H9 (cell line): Measurements from ENCODE around the gene INPP4A. TPM values are rescaled to one million over a fixed set of nuclear protein-coding genes. Genes with fewer than 3 reads are reported as not detected.

Experiments used
- DNase-seq: peaks from one replicate; pipeline ENCODE4 v3.0.0-alpha.2; 2017
- H2AFZ ChIP-seq: one replicate; pipeline ENCODE4 v1.6.1; 2013; ENCODE audit warnings: mild to moderate bottlenecking, low read length, control low read depth, moderate library complexity
- H2AK5ac ChIP-seq: 2 replicates; pipeline ENCODE4 v1.6.1; 2013; ENCODE audit warnings: low read length, control low read depth, mixed read lengths; ENCODE audit not compliant: insufficient read length
- H2BK120ac ChIP-seq: one replicate; pipeline ENCODE4 v1.6.1; 2013; ENCODE audit warnings: low read depth, mild to moderate bottlenecking, low read length, control low read depth, inconsistent platforms; ENCODE audit not compliant: poor library complexity, severe bottlenecking
- H2BK12ac ChIP-seq: 2 replicates; pipeline ENCODE4 v1.6.1; 2013; ENCODE audit warnings: low read length, control low read depth, mixed read lengths, low read depth; ENCODE audit not compliant: insufficient read length
- H2BK15ac ChIP-seq: 2 replicates; pipeline ENCODE4 v1.6.1; 2013; ENCODE audit warnings: low read depth, low read length, control low read depth
- H2BK20ac ChIP-seq: one replicate; pipeline ENCODE4 v1.6.1; 2013; ENCODE audit warnings: low read depth, mild to moderate bottlenecking, low read length, control low read depth, inconsistent platforms; ENCODE audit not compliant: poor library complexity, severe bottlenecking
- H2BK5ac ChIP-seq: 2 replicates; pipeline ENCODE4 v1.6.1; 2013; ENCODE audit warnings: low read length, control low read depth, mixed read lengths; ENCODE audit not compliant: insufficient read length
- H3K14ac ChIP-seq: 2 replicates; pipeline ENCODE4 v1.6.1; 2013; ENCODE audit warnings: low read length, control low read depth; ENCODE audit not compliant: insufficient read depth
- H3K18ac ChIP-seq: 2 replicates; pipeline ENCODE4 v1.6.1; 2013; ENCODE audit warnings: low read depth, mild to moderate bottlenecking, mixed read lengths, low read length, control low read depth; ENCODE audit not compliant: insufficient read length
- H3K23ac ChIP-seq: 2 replicates; pipeline ENCODE4 v1.6.1; 2013; ENCODE audit warnings: low read length, control low read depth, mixed read lengths, low read depth; ENCODE audit not compliant: insufficient read length
- H3K23me2 ChIP-seq: 2 replicates; pipeline ENCODE4 v1.6.1; 2013; ENCODE audit warnings: low read depth, mild to moderate bottlenecking, mixed read lengths, low read length, control low read depth; ENCODE audit not compliant: insufficient read length, poor library complexity, severe bottlenecking
- H3K27ac ChIP-seq: 2 replicates; pipeline ENCODE4 v1.5.1; 2013; ENCODE audit warnings: low read length, control low read depth, mixed read lengths, low read depth; ENCODE audit not compliant: insufficient read length
- H3K27me3 ChIP-seq: 2 replicates; pipeline ENCODE4 v1.6.1; 2013; ENCODE audit warnings: low read length, control low read depth, inconsistent platforms; ENCODE audit not compliant: insufficient read depth
- H3K4ac ChIP-seq: 2 replicates; pipeline ENCODE4 v1.6.1; 2013; ENCODE audit warnings: low read depth, mild to moderate bottlenecking, control low read depth, inconsistent platforms, low read length, moderate library complexity
- H3K4me1 ChIP-seq: 2 replicates; pipeline ENCODE4 v1.6.1; 2013; ENCODE audit warnings: low read length, control low read depth, inconsistent platforms; ENCODE audit not compliant: insufficient read depth
- H3K4me2 ChIP-seq: 2 replicates; pipeline ENCODE4 v1.6.1; 2013; ENCODE audit warnings: low read length, control low read depth, mixed read lengths; ENCODE audit not compliant: insufficient read length, insufficient read depth
- H3K56ac ChIP-seq: 2 replicates; pipeline ENCODE4 v1.6.1; 2013; ENCODE audit warnings: low read depth, mild to moderate bottlenecking, mixed read lengths, low read length, control low read depth; ENCODE audit not compliant: insufficient read length
- H3K79me1 ChIP-seq: 2 replicates; pipeline ENCODE4 v1.6.1; 2013; ENCODE audit warnings: low read depth, mild to moderate bottlenecking, moderate library complexity, low read length, control low read depth, inconsistent platforms; ENCODE audit not compliant: insufficient read depth, poor library complexity, severe bottlenecking
- H3K79me2 ChIP-seq: 2 replicates; pipeline ENCODE4 v1.6.1; 2013; ENCODE audit warnings: low read length, control low read depth, inconsistent platforms; ENCODE audit not compliant: insufficient read depth
- H3K9ac ChIP-seq: 2 replicates; pipeline ENCODE4 v1.6.1; 2013; ENCODE audit warnings: low read length, control low read depth, mixed read lengths; ENCODE audit not compliant: insufficient read length; ENCODE audit errors: extremely low read depth
- H3K9me3 ChIP-seq: one replicate; pipeline ENCODE4 v1.6.1; 2013; ENCODE audit warnings: low read depth, low read length, inconsistent platforms; ENCODE audit not compliant: control insufficient read depth
- H3T11ph ChIP-seq: one replicate; pipeline ENCODE4 v1.6.1; 2013; ENCODE audit warnings: mild to moderate bottlenecking, low read length, control low read depth, inconsistent platforms
- H4K20me1 ChIP-seq: one replicate; pipeline ENCODE4 v1.6.1; 2013; ENCODE audit not compliant: control insufficient read depth, insufficient read length, insufficient read depth
- H4K5ac ChIP-seq: 2 replicates; pipeline ENCODE4 v1.6.1; 2013; ENCODE audit warnings: low read depth, mild to moderate bottlenecking, mixed read lengths, low read length, control low read depth; ENCODE audit not compliant: insufficient read length
- H4K8ac ChIP-seq: replicated peaks from 2 replicates; pipeline ENCODE4 v1.6.1; 2013; ENCODE audit warnings: low read length, control low read depth, mixed read lengths, low read depth; ENCODE audit not compliant: insufficient read length
- H4K91ac ChIP-seq: 2 replicates; pipeline ENCODE4 v1.6.1; 2013; ENCODE audit warnings: low read depth, mild to moderate bottlenecking, moderate library complexity, mixed read lengths, low read length, control low read depth; ENCODE audit not compliant: insufficient read length
- H3K27ac Mint-ChIP-seq, 3 experiments: 2 replicates in 2 of 3; 3 replicates in 1 of 3; pipeline ENCODE4 v1.8.0; 2020 to 2021; ENCODE audit warnings: mixed read lengths in 3 of 3, mild to moderate bottlenecking in 1 of 3, moderate library complexity in 1 of 3
- H3K27me3 Mint-ChIP-seq: 2 replicates; pipeline ENCODE4 v1.8.0; 2021; ENCODE audit warnings: low read depth, mild to moderate bottlenecking, moderate library complexity, mixed read lengths
- H3K36me3 Mint-ChIP-seq, 3 experiments: 2 replicates in 2 of 3; 3 replicates in 1 of 3; pipeline ENCODE4 v1.8.0; 2020 to 2021; ENCODE audit warnings: low read depth in 3 of 3, mixed read lengths in 3 of 3; ENCODE audit not compliant: insufficient read depth in 1 of 3
- H3K4me1 Mint-ChIP-seq, 2 experiments: 2 replicates each; pipeline ENCODE4 v1.8.0; 2020; ENCODE audit warnings: mixed read lengths in 2 of 2
- H3K4me3 Mint-ChIP-seq, 2 experiments: 2 replicates in 1 of 2; 3 replicates in 1 of 2; pipeline ENCODE4 v1.8.0; 2020 to 2021; ENCODE audit warnings: mild to moderate bottlenecking in 2 of 2, mixed read lengths in 2 of 2, moderate library complexity in 1 of 2
- H3K9me3 Mint-ChIP-seq, 2 experiments: 2 replicates in 1 of 2; 3 replicates in 1 of 2; pipeline ENCODE4 v1.8.0; 2020; ENCODE audit warnings: mild to moderate bottlenecking in 2 of 2, mixed read lengths in 2 of 2, moderate library complexity in 1 of 2
- WGBS: extraction: QIAGEN DNeasy Blood & Tissue Kit; methylation state at CpG from one replicate; pipeline ENCODE4 v1.1.7; 2013; ENCODE audit warnings: missing lambda C conversion rate, low lambda C conversion rate, mixed read lengths; ENCODE audit not compliant: insufficient read length; ENCODE audit errors: extremely low coverage; 5-methylcytosine and 5-hydroxymethylcytosine counted together
- total RNA-seq: library from RNA; stranded (reverse); gene quantifications from 2 replicates; pipeline ENCODE4 v1.2.1, GENCODE V29; 2021
- TF ChIP-seq, protein P1 (sequence below): fragments of 200-600 bp; sonication (generic); conservative IDR thresholded peaks from 3 replicates; pipeline ENCODE4 v1.8.0; 2021; ENCODE audit warnings: antibody characterized with exemption, mild to moderate bottlenecking

Gene INPP4A
- total RNA-seq, 1 experiment from 2014 or later = 55.2 TPM

DNA sequence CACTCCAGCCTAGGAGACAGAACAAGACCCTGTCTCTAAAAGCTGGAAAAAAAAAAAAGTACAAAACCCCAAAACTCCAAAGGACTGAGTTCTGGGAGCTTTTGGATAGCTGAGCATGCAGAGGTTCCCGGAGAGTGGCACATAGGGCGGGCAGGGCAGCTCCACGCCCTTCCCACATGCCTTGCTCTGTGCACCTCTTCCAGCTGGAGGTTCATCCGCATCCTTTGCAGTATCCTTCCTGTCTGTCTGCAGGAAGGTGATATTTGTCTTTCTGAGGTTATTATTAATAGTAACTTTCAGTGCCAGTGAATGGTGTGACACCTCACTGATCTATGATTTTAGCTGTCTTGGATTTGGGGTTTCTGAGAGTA is 70.2 kb downstream of the INPP4A start:
- H3K4me1 Mint-ChIP-seq = peaks cover 40 to 50% of the 10 kb centered on the region in 2 experiments

More for the DNA sequence above, 70.2 kb downstream of the INPP4A start:
- no CpG with 5 or more reads among the region's 4 CpGs for WGBS
- H3K79me2 ChIP-seq = no peaks in the 10 kb centered on the region
- H2BK20ac ChIP-seq = no peak overlapping the region
- Mint-ChIP-seq H3K36me3 (peaks cover 4 to 12% (median 5%) of the 10 kb centered on the region in 3 experiments; a peak in 5 of 7 replicates), H3K27ac (peak overlapping the region in 2 of 3 experiments; percentile 28 to 52; a peak in 2 of 7 replicates), H3K27me3 (no peaks in the 10 kb centered on the region), H3K9me3 (no peaks in the 10 kb centered on the region), H3K4me3 (no peak overlapping the region)
- no peak overlapping the region for H2BK15ac ChIP-seq
- no peak overlapping the region for H2BK5ac ChIP-seq
- no peak overlapping the region for H3K27ac ChIP-seq
- no peak for DNase-seq
- H4K91ac ChIP-seq = no peak overlapping the region
- H3K79me1 ChIP-seq = no peaks in the 10 kb centered on the region
- TF ChIP-seq, protein P1, sequence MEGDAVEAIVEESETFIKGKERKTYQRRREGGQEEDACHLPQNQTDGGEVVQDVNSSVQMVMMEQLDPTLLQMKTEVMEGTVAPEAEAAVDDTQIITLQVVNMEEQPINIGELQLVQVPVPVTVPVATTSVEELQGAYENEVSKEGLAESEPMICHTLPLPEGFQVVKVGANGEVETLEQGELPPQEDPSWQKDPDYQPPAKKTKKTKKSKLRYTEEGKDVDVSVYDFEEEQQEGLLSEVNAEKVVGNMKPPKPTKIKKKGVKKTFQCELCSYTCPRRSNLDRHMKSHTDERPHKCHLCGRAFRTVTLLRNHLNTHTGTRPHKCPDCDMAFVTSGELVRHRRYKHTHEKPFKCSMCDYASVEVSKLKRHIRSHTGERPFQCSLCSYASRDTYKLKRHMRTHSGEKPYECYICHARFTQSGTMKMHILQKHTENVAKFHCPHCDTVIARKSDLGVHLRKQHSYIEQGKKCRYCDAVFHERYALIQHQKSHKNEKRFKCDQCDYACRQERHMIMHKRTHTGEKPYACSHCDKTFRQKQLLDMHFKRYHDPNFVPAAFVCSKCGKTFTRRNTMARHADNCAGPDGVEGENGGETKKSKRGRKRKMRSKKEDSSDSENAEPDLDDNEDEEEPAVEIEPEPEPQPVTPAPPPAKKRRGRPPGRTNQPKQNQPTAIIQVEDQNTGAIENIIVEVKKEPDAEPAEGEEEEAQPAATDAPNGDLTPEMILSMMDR = no peak
- H3K56ac ChIP-seq = no peak overlapping the region
- H3K27me3 ChIP-seq = no peaks in the 10 kb centered on the region
- H3K9ac ChIP-seq = no peak overlapping the region
- H2BK12ac ChIP-seq = no peak overlapping the region
- H3K14ac ChIP-seq = no peak overlapping the region
- no peak overlapping the region for H4K8ac ChIP-seq
- no peak overlapping the region for H2BK120ac ChIP-seq
- H3K18ac ChIP-seq = no peak overlapping the region
- H3K4me1 ChIP-seq = no peaks in the 10 kb centered on the region
- H2AFZ ChIP-seq = no peak overlapping the region
- no peak overlapping the region for H3K4me2 ChIP-seq
- no peak overlapping the region for H3K4ac ChIP-seq
- H3K23ac ChIP-seq = no peak overlapping the region
- H4K5ac ChIP-seq = no peak overlapping the region
- no peak overlapping the region for H2AK5ac ChIP-seq
- no peaks in the 10 kb centered on the region for H4K20me1 ChIP-seq
- H3T11ph ChIP-seq = no peak overlapping the region
- H3K23me2 ChIP-seq = no peaks in the 10 kb centered on the region
- H3K9me3 ChIP-seq = no peaks in the 10 kb centered on the region
